GM19395 (cell line): ENCODE results near the gene IFI27.
"Not testable (repeated sequence)": the region's sequence is repeated elsewhere in the genome, so short reads cannot be mapped to it uniquely, and the experiment has no call there.

Source experiments
- ATAC-seq: cut with Tn5 transposase; IDR thresholded peaks from one replicate; pipeline ENCODE4 v1.9.1; 2021; ENCODE audit warnings: mild to moderate bottlenecking, moderate library complexity; ENCODE audit not compliant: unreplicated experiment

IFI27 gene

DNA sequence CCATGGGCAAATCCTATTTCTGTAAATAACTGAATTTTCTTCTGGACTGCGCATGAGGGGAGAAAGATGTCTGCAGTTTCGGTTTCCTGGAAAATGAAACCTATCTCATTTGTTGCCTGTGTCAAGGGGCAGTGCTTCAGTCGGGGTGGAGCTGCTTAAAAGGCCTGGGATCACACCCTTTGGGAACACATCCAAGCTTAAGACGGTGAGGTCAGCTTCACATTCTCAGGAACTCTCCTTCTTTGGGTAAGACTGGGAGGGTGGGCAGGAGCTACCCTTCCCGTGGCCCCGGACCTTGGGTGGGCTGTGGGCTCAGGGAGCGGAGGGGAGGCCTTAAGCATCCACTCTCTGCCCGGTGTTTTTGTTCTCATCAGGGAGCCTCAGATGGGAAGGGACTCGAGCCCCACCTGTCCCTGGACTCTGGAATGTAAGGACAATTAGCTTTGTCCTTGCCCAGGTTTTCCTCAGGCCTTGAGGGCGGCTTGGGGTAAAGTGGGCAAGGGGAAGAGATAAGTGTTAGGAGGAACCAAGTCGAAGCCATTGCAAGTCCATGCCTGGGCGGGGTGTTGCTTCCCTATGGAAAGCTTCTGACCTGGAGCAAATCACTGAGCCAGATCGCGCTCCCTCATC, at the start of gene IFI27:
Gene IFI27, plus strand, starts transcription at position 185 of the 630 bp plus-strand sequence.
- ATAC-seq = no peak

DNA sequence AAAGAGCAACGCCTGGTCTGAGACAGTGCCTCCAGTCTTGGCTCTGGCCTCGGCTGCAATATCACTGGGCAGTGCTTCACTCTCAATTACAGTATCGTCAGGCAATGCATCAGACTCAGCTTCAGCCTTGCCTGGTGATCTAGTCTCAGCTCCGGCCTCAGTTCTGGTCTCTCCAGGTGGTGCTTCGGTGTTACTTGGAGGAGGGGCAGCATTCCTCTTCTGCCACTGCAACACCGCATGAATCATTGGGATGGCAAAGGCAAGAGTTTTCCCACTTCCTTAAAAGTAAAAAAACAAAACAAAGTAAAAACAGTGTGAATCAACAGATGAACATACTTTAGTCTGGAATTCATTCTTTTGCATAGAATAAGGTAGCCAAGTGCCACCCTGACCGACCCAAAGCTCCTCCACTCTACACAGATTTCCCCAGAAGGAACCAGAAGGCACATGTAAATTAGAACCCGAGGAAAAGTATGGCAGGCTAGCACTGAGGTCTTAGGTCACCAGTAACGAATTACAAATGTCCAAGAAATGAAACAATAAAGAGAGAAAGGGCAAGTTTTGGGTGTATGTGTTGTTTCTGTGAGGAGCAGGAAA, 48.1 kb upstream of the IFI27 start:
- ATAC-seq = no peak

DNA sequence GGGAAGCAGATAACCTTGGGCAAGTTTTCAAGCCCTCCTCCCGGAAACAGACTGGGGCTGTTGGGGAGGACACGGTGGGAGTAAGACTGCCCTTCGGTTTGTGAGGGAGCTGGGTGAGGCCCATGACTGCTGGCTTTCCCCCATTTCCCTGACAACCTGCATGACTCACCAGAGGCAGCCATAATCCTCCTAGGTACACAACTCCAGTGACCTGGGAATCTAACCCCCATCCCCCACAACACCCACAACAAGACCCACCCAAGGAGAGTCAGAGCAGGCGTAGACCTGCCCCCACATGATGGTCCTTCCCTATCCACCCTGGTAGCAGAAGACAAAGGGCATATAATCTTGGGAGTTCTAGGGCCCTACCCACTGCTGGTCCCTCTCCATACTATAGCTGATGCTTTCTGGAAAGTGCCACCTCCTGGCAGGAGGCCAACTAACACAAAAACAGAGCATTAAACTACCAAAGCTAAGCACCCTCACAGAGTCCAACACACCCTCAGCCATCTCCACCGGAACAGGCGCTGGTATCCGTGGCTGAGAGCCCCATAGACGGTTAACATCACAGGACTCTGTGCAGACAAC, 44.4 kb upstream of the IFI27 start:
- no peak for ATAC-seq

DNA sequence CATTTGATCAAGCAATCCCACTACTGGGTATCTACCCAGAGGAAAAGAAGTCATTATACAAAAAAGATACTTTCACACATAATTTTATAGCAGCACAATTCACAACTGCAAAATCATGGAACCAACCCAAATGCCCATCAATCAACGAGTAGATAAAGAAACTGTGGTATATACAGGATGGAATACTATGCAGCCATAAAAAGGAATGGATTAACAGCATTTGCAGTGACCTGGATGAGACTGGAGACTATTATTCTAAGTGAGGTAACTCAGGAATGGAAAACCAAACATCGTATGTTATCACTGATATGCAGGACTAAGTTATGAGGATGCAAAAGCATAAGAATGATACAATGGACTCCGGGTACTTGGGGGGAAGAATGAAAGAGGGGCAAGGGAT, 38.5 kb upstream of the IFI27 start:
- ATAC-seq = not testable (repeated sequence)

DNA sequence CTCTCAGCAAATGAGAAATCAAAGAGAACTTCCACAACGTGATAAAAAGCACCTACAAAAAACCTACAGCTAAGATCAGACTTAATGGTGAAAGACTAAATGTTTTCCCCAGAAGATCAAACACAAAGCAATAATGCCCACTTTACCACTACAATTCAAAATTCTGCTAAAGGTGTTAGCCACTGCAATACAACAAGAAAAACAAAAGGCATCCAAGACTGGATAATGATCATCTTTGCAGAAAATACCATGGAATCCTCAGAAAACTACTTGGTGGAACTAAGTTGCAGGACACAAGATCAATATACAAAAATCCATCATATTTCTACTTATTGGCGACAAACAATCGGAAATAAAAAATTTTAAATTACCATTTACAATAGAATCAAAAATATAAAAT, 36.0 kb upstream of the IFI27 start:
- no peak for ATAC-seq

DNA sequence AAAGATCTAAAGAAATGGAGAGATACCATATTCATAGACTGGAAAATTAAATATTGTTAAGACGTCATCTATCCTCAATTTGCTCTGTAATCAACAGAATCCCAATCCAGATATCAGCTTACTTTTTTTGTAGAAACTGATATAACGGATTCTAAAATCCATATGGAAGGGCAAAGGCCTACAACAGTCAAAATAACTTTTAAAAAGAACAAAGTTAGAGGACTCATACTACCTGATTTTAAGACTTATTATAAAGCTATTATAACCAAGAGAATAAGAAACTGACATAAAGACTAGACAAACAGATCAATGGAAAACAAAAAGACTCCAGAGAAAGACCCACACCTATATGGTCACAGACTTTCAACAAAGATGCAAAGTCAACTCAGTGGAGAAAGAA, 35.5 kb upstream of the IFI27 start:
- no peak for ATAC-seq

DNA sequence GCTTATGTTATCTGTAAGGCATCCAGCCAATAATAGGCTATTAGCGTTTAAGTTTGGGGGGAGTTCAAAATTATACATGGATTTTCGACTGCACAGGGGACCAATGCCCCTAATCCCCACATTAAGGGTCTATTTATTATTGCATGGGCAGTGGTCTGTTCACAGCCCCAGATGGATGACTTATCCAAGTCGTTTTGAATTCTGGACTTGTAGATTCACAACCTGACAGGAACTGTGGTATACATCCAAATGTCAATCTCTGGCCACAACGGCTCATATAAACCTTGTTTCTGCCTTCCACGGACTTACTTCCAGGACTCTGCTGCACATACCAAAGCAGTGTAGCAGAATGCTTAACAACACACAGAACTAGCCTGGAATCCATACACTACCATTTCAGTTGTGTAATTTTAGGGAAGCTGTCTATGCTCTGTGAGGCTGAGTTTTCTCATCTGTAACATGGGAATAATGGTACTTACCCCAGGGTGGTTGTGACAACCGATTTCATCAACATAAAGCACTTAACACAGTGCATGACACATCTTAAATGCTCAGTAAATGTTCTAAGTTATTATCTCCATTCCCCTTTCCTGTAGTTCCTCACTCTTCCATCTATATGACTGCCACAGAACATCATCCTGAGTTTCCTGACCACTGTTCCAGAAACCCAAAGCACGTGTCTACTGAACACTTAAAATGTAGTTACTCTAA, 33.3 kb upstream of the IFI27 start:
- ATAC-seq = no peak

DNA sequence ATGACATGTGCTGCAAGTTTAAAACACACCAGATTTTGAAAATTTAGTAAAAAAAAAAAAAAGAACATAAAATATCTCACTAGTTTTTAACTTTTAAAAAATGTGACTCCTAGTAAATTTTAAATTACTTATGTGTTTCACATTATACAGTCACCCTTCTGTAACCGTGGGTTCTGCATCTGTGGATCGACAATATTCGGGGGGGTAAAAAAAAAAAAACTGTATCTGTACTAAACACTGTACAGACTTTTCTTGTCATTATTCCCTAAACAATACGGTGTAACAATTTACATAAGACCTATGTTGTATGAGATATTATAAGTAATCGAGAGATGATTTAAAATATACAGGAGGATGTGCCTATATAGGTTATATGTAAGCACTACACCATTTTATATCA, 32.7 kb upstream of the IFI27 start:
- no peak for ATAC-seq

DNA sequence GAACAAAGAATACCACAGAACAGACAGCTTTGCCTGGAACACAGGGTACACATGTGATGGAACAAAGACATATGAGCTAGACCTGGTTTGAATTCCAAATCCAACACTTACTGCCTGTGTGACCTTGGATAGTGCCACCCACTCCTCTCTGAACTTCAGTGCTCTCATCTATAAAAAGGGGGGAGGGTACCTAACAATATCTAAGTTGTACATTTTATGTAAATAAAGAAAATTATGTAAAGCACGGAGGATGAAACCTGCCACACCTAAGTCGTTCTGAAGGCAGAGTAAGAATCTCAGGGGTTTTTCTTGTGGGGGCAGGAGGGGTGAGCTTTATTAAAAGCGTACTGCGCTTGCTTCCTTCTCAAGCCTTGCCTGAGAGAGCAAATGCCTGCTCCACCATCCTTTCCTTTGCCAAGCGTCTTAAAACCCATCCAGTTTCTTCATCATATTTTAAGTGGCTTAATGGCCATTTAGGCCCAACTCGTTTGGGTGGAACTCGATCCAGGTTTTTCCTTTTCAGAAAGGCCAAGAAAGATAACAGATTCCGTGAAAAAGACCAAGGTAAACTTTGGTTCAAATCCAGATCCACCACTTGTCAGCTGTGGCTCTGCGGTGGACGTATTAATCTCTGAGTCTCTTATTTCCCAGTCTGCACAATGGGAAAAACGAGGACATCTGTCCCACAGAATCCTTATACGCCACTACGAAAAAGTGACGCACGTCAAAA, 30.5 kb upstream of the IFI27 start:
- ATAC-seq = no peak

DNA sequence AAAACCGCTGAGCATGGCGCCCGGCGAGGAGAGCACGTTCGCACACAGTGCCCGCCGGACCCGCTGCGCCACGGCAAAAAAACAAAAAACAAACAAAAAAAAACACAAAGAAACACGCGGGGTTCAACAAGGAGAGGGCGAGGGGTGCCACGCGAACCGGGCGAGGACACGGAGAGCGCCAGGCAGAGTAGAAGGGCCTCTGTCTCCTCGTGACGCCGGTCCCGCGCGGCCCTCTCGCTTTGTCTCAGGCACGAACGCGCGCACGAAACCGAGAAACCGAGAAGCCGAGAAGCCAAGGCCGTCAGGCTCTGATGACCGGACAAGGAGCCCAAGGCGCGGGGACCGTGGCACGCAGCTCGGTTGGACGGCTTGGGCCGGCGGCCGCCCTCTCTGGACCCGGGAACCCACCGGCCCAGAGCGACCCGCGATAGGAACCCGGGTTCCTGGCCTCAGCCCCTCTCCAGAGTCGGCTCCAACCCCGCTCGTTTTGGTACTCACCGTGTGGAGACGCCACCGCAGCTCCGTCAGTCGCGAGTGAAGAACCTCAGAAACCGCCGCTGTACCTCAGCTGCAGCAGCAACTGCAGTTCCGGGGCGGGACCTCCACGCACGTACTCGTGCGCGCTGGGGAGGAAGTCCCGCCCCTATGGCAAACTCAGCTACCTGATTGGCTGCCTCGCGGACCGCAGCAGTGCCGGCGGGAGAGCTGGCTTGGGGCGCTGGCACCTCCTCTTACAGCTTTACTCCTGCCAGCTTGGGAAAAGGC, 29.7 kb upstream of the IFI27 start, which contains the start of the genes DDX24 and IFI27L1:
Gene DDX24, minus strand, starts transcription at position 582 of the 765 bp plus-strand sequence. CDS start 1,460 bp downstream, outside the sequence.
Gene IFI27L1, plus strand, starts transcription at position 690 of the 765 bp plus-strand sequence. CDS start 15,628 bp downstream, outside the sequence.
- peak; percentile 99 for ATAC-seq

DNA sequence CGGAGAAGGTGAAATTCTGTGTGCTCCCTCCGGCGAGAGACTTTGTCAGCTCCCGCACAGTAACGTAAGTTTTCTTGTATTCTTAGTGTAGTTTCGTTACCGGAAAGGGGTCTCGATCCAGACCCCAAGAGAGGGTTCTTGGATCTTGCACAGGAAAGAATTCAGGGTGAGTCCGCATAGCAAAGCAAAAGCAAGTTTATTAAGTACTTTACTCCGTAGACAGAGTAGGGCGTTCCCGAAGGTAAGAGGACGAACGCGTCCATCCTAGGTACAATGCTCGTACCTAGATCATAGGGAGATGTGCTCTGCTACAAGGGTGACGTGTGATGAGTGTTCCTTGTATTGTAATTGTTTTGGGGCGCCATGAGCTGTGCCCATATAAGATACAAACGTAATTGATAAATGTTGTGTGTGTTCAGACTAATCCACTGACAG, 29.1 kb upstream of the IFI27 start:
- peak; percentile 41 for ATAC-seq

DNA sequence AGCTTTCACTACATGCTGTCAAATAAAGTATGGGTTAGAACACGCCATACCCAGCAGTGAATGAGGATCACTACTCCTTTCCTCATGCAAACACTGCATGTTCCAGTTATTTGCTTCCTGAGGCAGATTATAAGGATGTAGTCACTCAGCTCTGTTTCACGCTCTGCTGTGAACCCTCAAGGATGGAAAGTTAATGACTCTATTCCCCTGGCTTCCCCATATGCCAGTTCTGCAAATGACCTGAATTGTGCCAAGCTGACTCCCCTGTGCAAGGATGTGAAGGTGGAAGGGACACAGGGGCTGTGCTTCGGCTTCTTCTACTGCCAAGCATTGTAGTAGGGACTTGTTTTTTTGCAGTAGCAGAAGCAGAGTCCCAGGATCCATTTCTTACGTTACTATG, 22.6 kb upstream of the IFI27 start:
- no peak for ATAC-seq

DNA sequence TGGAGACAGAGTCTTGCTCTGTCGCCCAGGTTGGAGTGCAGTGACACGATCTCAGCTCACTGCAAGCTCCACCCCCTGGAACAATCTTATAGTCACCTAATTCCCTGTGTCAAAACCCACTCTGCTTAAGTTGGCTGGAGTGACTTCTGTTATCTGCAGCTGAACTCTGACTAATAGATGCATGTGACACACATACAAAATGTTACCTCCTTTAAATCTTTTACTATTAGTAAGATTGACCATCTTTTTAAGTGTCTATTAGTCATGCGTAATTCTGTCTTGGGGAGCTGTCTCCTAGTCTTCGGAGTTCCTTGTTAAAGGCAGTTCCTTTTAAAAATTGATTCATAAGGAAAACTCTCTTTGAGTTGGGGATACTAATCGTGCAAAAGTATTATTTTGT, 22.0 kb upstream of the IFI27 start:
- no peak for ATAC-seq

DNA sequence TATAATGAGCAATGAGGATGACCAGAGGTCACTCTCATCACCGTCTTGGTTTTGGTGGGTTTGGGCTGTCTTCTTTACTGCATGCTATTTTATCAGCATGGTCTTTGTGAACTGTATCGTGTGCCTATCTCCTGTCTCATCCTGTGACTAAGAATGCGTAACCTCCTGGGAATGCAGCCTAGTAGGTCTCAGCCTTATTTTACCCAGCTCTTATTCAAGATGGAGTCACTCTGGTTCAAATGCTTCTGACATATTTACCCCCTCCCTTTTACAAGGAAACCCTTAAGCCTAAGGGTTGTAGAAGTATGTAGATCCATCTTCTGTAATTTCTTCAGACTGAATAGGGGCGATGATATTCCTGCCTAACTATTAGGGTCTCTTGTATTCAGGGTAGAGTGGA, 21.1 kb upstream of the IFI27 start:
- no peak for ATAC-seq

DNA sequence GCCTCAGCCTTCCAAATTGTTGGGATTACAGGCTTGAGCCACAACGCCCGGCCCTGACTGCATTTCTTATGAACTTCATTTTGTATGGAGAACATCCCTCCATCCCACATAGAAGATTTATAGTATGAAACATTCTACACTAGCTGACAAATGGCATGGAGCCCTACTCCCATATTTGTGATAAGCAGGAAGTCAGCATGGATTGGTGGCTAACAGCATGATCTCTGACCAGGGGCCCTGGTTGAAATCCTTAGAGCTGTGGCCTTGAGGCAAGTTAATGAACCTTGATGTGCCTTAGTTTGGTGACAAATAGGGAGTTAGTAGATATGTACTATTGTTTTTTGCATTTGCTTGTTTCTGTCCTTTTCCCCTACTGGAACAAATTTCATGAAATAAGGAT, 17.1 kb upstream of the IFI27 start:
- no peak for ATAC-seq

DNA sequence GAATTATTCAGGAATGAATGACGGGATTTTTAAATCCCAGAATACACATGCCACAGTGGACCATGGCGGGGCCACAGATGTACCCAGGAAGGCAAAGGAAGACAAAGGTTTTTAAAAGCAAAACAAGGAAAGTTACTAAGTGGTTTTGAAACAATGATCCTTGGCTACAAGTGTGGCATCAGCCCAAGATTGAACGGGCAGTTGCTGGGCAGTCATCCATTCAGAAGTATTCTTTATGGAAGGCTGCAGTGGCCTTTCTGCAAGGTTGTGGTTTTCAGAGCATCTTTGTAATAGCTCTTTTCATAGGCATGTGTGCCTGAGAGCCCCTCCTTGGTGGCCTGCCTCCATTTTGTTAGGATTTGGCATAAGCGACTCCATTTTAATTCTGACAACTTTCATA, 13.4 kb upstream of the IFI27 start:
- ATAC-seq = no peak

DNA sequence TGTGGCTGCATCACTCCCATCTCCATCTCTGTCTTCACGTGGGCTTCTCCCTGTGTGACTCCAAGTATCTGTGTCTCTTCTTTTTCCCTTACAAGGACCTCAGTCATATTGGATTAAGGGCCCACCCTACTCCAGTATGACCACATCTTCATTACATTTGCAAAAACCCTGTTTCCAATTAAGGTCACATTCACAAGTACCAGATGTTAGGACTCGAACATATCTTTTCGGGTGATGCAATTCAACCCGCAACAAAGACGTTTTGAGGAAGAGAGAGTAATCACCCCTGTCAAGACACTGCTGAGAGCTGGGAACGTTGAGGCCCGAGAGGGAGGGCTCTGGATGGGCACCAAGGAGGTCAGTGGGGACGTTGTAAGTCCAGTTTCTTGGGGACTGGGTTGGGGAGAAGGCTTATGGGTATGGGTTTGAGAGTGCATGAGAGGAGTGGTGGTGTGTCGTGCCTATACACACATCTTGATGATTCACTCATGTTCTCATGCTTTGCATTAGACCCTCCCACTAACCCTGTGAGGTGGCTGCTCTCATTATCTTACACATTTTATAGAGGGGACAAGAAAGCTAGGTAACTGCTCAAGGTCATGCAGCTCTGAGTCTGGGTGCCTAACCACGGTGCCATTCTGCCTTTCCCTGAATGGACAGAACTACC, 12.1 kb upstream of the IFI27 start:
- no peak for ATAC-seq

DNA sequence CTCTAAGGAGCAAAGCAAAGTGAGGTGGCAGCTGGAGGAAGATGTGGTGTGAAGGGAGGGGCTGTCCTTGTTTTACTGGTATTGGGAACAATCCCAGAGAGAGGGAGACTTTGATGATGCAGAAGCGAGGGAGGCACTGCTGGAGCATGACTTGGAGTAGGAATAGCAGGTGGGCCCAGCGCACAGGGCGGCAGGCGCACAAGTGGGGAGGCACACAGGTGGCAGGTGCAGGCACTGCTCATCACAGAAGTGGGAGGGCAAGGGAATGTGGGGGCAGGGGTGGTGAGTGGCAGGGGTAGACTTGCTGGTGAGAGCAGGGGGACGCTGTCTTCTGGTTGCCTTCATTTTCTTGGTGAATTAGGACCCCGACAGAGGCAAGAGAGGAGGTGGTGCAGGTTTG, 11.5 kb upstream of the IFI27 start:
- no peak for ATAC-seq

DNA sequence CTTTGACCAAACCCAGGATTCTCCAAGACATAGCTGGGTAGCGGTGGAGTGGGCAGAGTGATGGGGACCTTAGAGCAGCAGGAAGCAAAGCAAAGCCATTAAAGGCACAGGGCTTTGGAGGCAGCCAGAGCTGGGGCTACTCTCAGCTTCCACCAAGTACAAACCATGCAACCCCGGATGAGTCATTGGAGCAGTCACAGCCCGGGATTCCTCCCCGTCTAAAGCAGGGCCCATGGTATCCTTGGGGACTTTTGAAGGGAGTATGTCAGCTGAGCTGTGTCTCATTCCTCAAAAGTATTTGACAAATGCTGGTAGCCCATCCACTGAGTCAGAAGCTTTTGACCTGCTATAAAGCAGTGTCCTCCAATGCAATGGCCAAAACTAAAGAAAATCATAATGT, 9.7 kb upstream of the IFI27 start:
- ATAC-seq = no peak

DNA sequence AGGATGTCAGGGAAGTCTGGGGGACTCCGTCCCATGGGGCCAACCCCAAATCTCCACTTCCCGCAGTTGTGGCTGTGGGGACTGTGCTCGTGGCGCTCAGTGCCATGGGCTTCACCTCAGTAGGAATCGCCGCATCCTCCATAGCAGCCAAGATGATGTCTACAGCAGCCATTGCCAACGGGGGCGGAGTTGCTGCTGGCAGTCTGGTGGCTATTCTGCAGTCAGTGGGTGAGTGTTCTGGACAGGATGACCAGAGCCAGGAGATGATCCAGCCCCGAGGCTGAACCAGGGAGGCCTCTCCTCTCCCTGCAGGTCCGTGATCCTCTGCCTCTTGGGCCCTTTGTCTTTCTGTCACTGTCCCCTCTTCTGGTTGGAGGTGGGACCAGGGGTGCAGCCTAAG, 8.8 kb upstream of the IFI27 start:
- ATAC-seq = no peak
